Ishikawa (cell line): Measurements from ENCODE around the gene SMARCD3.

Source experiments
- CEBPB ChIP-seq: IDR thresholded peaks from 2 replicates; pipeline ENCODE4 v1.6.1; 2012
- CREB1 ChIP-seq: IDR thresholded peaks from 2 replicates; pipeline ENCODE4 v1.6.1; 2012; ENCODE audit warnings: low read depth
- EGR1 ChIP-seq: IDR thresholded peaks from 2 replicates; pipeline ENCODE4 v1.6.1; 2012
- EP300 ChIP-seq: IDR thresholded peaks from 2 replicates; pipeline ENCODE4 v1.6.1; 2012; ENCODE audit warnings: borderline replicate concordance
- FOXM1 ChIP-seq: IDR thresholded peaks from 2 replicates; pipeline ENCODE4 v1.6.1; 2012; ENCODE audit warnings: low read depth, borderline replicate concordance
- MAX ChIP-seq: IDR thresholded peaks from 2 replicates; pipeline ENCODE4 v1.6.1; 2012
- NFIC ChIP-seq: IDR thresholded peaks from 2 replicates; pipeline ENCODE4 v1.6.1; 2012
- RAD21 ChIP-seq: IDR thresholded peaks from 2 replicates; pipeline ENCODE4 v1.6.1; 2012; ENCODE audit warnings: low read depth
- REST ChIP-seq: IDR thresholded peaks from 2 replicates; pipeline ENCODE4 v1.6.1; 2012; ENCODE audit warnings: low read depth, mild to moderate bottlenecking
- TAF1 ChIP-seq: IDR thresholded peaks from 2 replicates; pipeline ENCODE4 v1.6.1; 2012; ENCODE audit warnings: low read depth, mild to moderate bottlenecking
- TCF12 ChIP-seq: IDR thresholded peaks from 2 replicates; pipeline ENCODE4 v1.6.1; 2012; ENCODE audit warnings: low read depth
- TEAD4 ChIP-seq: IDR thresholded peaks from 2 replicates; pipeline ENCODE4 v1.6.1; 2012
- USF1 ChIP-seq: IDR thresholded peaks from 2 replicates; pipeline ENCODE4 v1.6.1; 2012
- YY1 ChIP-seq: IDR thresholded peaks from 2 replicates; pipeline ENCODE4 v1.6.1; 2012; ENCODE audit warnings: low read depth
- ZBTB7A ChIP-seq: IDR thresholded peaks from 2 replicates; pipeline ENCODE4 v1.6.1; 2012; ENCODE audit warnings: low read depth

Gene SMARCD3

GRCh38 chr7:151237244-151238189 is 11.0 kb downstream of the SMARCD3 start:
- TF ChIP-seq TCF12: no peak

GRCh38 chr7:151236406-151236805 is 12.1 kb downstream of the SMARCD3 start:
- TF ChIP-seq RAD21 (no peak), USF1 (no peak), NFIC (no peak), EP300 (no peak)

- TF ChIP-seq RAD21: no peak
- no peak for TF ChIP-seq TEAD4
Observed at GRCh38 chr7:151235091-151235787, 13.3 kb downstream of the SMARCD3 start.

GRCh38 chr7:151233804-151234203 is 14.7 kb downstream of the SMARCD3 start:
- TF ChIP-seq EGR1 (no peak), ZBTB7A (no peak), USF1 (no peak), RAD21 (no peak), CREB1 (no peak), TAF1 (no peak), TCF12 (no peak)

- TF ChIP-seq EGR1 (no peak), YY1 (peak; percentile 78), CEBPB (no peak)
Observed at GRCh38 chr7:151232917-151233701, 15.4 kb downstream of the SMARCD3 start.

- TF ChIP-seq FOXM1 (no peak), TAF1 (peak; percentile 91), MAX (peak; percentile 47; the same call in 1 of the 2 replicates), EGR1 (peak; percentile 64; the same call in 1 of the 2 replicates), RAD21 (no peak), TEAD4 (no peak), TCF12 (no peak), CREB1 (0 out of 2 replicates have a peak, but pooled peaks have one; percentile 8), ZBTB7A (no peak), REST (no peak), USF1 (0 out of 2 replicates have a peak, but pooled peaks have one; percentile 23), YY1 (0 out of 2 replicates have a peak, but pooled peaks have one; percentile 31), EP300 (no peak), NFIC (no peak), CEBPB (no peak)
Observed at GRCh38 chr7:151232091-151232916, 16.2 kb downstream of the SMARCD3 start, which contains the start of gene CHPF2. CHPF2 (plus strand) TSS chr7:151232483; CDS start chr7:151234012, 1,529 bp downstream.
